ENCODE measurements around the gene ATP2B3.

DNA sequence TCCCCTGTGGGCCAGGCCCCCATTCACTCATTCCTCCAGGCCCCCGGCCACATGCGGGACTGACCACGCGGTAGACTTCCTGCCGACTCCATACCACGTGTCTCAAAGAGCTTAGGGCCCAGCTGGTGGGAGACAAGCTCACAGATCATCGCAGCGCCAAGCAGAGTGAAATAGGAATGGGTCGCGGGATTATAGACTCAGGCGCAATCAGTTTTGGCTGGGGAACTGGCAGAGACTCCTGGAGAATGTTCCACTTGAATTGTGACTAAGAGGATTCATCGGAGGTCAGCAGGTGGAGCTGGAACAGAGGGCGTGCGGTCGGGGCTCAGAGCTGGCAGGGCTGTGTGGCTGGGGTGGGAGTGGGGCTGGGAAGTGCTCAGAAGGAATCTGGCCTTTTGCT is 15.6 kb downstream of the ATP2B3 start:
- no peak for TF ChIP-seq CTCF (IDR thresholded peaks at IDR 0.05)
- TF ChIP-seq, protein P1, sequence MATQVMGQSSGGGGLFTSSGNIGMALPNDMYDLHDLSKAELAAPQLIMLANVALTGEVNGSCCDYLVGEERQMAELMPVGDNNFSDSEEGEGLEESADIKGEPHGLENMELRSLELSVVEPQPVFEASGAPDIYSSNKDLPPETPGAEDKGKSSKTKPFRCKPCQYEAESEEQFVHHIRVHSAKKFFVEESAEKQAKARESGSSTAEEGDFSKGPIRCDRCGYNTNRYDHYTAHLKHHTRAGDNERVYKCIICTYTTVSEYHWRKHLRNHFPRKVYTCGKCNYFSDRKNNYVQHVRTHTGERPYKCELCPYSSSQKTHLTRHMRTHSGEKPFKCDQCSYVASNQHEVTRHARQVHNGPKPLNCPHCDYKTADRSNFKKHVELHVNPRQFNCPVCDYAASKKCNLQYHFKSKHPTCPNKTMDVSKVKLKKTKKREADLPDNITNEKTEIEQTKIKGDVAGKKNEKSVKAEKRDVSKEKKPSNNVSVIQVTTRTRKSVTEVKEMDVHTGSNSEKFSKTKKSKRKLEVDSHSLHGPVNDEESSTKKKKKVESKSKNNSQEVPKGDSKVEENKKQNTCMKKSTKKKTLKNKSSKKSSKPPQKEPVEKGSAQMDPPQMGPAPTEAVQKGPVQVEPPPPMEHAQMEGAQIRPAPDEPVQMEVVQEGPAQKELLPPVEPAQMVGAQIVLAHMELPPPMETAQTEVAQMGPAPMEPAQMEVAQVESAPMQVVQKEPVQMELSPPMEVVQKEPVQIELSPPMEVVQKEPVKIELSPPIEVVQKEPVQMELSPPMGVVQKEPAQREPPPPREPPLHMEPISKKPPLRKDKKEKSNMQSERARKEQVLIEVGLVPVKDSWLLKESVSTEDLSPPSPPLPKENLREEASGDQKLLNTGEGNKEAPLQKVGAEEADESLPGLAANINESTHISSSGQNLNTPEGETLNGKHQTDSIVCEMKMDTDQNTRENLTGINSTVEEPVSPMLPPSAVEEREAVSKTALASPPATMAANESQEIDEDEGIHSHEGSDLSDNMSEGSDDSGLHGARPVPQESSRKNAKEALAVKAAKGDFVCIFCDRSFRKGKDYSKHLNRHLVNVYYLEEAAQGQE (IDR thresholded peaks at IDR 0.05; ENCODE audit: insufficient read depth in 1 of 2, low read depth in 2 of 2, low read length in 1 of 2), result no peak

Data from Panc1 (cell line).